HG03045 (cell line): ENCODE results near the gene SIM2.

Experiments used
- ATAC-seq: cut with Tn5 transposase; IDR thresholded peaks from one replicate; pipeline ENCODE4 v1.9.1; 2021; ENCODE audit warnings: mild to moderate bottlenecking, moderate library complexity; ENCODE audit not compliant: unreplicated experiment

SIM2 gene

DNA sequence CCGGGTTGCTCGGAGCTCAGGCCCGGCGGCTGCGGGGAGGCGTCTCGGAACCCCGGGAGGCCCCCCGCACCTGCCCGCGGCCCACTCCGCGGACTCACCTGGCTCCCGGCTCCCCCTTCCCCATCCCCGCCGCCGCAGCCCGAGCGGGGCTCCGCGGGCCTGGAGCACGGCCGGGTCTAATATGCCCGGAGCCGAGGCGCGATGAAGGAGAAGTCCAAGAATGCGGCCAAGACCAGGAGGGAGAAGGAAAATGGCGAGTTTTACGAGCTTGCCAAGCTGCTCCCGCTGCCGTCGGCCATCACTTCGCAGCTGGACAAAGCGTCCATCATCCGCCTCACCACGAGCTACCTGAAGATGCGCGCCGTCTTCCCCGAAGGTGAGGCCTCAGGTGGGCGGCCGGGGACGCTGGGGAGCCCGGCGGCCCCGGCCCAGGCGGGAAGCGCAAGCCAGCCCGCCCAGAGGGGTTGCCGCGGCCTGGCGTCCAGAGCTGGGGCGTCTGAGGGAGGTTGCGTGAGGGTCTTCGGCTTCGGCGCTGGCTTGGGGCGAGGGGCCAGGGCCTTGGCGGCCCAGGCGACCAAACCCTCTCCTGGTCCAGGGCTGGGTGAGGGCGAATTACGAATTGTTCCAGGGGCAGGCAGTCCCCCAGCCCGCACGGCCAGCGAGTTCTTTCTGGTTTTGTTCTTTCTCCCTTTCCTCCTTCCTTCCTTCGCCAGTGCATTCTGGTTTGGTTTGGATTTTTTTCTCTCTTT, 805 bp downstream of the SIM2 start:
- no peak for ATAC-seq

DNA sequence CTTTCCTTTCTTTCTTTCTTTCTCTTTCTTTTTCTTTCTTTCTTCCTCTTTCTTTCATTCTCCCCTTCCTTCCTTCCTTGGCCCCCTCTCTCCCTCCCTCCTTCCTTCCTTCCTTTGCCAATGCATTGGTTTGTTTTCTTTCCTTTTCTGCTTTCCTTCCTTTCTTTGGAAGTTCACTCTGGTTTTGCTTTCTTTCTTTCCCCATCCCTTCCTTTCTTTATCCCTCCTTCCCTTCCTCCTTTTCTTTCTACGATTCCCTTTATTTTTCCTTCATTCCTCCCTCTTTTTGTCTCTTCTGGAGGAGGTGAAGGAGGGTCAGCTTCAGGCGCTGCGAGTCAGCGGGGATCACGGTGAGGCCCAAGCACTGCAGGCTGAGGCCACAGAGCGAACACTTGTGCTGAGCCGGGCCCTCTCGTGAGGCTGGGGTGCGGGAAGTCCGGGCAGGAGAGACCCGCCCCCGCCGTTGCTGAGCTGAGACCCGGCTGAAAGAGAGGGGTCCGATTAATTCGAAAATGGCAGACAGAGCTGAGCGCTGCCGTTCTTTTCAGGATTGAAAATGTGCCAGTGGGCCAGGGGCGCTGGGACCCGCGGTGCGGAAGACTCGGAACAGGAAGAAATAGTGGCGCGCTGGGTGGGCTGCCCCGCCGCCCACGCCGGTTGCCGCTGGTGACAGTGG, 1.5 kb downstream of the SIM2 start:
- no peak for ATAC-seq

DNA sequence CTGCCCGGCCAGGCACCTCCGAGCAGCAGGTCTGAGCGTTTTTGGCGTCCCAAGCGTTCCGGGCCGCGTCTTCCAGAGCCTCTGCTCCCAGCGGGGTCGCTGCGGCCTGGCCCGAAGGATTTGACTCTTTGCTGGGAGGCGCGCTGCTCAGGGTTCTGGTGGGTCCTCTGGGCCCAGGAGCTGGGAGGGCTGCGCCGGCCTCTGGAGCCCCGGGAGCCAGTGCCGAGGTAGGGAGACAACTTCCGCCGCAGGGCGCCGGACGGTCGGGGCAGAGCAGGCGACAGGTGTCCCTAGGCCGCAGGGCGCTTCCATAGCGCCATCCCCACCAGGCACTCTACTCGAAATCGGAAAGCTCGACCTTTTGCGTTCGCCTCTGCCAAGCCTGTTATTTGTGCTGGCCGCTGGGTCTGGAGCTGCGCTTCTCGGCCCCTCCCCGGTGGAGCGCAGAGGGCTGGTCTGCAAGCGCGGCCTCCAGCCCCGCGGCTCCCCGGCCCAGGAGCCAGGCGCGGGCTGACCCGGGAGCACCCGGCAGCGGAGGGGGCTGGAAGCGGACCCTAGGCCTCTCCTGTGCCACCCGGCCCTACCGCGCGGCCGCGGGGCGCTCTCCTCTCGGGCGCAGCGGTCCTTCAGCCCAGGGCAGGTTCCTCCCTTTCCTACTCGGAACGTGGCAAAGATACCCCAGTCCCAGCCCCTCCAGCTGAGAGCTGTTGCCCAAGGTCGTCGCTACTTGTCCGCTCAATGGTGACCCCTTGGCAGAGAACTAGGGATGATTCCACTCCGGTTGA, 2.2 kb downstream of the SIM2 start:
- no peak for ATAC-seq

DNA sequence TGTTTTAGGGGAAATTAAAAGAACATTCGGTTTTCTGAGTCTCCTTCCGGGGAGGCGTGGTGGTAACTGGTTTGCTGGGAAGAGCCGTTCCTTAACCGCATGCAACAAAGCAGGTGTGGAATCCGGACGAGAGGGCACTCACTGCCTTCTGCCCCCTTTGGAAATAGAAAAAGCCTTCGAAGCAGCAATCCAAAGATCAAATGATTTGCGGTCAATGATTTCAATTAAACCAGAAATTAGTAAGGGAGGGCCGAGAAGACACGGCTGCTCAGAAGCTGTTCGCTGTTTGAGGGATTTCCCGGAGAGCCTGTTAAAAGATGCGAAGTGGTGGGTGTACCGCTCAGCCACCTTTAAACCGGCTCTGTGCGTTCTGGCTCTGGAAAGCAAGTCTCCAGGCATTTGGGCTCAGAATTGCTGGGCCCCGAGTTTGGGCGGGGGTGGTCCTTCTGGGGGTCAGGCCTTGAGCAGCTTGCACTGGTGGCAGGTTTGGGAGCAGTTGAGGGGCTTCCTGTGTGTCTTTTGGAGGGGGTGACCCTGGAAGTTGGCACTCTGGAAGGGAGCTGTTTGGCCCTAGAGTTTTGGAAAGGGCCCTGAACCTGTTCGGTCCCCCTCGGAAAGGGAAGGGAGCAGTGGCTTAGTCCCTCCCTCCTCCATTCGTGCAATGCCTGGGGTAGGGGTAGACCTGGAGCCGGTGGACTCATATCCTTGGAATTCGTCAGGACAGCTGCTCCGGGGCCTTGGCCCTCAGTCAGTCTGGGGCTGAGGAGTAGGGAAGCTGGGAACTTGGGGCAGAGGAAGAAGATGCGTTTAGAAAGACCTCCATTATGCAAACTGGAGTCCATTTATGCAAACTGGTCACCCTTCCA, 3.1 kb downstream of the SIM2 start:
- ATAC-seq: no peak

DNA sequence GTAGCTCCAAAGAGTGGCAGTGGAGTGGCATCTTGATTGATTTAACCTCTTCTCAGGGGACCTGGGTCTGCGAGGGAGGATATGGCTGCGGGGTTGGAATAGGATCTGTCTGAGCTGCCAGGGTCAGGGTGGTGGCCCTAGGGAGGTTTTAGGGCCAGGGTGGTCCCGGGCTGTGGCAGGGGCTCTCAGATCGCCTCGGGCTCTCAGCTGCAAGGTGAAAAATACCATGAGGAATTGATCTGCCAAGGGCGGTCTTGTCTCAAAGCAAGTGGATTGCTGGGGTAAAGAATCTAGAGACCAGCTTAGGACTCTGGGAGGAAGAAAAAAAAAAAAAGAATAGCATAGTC, 3.7 kb downstream of the SIM2 start:
- no peak for ATAC-seq

DNA sequence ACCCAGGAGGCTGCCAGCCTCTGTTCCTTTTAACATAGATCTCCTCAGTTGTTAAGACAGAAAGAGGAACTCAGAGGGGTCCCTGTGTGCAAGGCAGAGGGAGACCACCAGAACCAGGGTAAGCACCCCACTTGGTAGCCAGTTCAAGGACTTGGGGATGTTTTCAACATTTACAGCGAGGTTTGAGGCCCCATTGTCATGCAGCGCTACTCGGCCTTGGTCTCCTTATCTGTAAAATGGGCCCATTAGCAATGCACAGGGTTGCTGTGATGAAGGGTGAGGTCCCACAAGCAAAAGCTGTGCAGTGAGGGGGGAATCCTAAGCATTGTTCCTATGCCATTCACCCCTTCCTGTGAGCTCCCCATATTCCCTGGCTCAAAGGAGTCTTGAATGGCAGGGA, 4.2 kb downstream of the SIM2 start:
- ATAC-seq: no peak

DNA sequence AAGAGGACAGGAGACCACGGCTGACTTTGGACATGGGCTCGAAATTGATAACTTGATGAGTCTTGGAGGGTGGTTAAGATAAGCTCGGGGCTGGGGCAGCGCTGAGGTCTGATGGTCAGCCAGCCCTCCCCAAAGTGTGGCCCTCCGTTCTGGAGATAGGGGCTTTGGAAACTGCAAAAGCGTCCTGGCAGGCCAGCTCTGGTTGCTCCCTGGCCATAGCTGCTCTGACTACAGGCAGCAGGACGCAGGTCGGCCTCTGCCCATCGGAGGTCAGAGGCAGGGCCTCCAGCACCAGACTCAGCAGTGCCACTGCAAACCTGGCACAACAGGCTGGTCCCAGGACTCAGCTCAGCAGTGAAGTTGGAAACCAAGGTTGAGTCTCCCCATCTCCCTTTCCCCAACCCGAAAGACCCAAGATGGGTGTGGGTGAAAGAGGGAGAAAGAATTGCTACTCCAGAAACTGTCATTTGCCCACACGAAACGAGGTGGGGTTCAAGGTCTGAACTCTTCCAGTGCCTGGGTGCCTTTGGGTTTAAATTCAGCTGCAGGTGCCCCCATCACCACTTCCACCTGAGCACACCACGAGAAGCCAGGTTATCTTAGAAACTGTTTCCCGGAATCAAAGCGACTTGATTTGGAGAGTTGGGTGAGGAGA, 4.8 kb downstream of the SIM2 start:
- ATAC-seq: no peak

DNA sequence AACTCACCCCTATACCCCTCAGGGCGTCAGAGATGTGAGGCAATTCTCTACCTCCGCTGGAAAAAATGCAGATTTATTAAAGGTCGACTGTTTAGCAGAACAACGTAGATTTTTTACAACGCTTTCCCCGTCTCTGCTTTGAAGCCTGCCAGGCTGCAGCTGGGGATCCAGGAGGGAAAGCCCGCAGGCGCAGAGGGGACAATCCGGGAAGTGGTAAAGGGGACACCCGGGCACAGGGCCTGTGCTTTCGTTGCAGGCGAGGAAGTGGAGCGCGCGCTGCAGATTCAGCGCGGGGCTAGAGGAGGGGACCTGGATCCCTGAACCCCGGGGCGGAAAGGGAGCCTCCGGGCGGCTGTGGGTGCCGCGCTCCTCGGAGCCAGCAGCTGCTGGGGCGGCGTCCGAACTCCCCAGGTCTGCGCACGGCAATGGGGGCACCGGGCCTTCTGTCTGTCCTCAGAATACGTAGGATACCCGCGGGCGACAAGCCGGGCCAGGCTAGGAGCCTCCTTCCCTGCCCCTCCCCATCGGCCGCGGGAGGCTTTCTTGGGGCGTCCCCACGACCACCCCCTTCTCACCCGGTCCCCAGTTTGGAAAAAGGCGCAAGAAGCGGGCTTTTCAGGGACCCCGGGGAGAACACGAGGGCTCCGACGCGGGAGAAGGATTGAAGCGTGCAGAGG, 5.5 kb downstream of the SIM2 start:
- ATAC-seq: no peak

DNA sequence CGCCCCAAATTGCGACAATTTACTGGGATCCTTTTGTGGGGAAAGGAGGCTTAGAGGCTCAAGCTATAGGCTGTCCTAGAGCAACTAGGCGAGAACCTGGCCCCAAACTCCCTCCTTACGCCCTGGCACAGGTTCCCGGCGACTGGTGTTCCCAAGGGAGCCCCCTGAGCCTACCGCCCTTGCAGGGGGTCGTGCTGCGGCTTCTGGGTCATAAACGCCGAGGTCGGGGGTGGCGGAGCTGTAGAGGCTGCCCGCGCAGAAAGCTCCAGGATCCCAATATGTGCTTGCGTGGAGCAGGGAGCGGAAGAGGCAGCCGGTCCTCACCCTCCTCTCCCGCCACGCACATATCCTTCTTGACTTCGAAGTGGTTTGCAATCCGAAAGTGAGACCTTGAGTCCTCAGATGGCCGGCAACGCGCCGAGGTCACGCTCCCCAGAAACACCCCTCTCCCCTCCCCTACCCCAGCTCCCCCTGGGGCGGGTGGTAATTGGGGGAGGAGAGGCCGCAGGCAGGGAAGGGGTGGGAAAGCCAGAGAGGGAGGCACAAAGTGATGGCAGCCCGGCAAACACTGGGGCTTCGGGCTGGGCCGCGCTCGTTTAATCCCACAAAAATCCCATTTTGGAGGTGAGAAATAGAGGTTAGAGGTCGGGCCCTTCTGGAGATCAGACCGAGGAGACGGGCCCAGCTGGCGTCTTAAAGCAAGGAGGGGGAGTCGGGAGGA, 6.2 kb downstream of the SIM2 start:
- no peak for ATAC-seq

DNA sequence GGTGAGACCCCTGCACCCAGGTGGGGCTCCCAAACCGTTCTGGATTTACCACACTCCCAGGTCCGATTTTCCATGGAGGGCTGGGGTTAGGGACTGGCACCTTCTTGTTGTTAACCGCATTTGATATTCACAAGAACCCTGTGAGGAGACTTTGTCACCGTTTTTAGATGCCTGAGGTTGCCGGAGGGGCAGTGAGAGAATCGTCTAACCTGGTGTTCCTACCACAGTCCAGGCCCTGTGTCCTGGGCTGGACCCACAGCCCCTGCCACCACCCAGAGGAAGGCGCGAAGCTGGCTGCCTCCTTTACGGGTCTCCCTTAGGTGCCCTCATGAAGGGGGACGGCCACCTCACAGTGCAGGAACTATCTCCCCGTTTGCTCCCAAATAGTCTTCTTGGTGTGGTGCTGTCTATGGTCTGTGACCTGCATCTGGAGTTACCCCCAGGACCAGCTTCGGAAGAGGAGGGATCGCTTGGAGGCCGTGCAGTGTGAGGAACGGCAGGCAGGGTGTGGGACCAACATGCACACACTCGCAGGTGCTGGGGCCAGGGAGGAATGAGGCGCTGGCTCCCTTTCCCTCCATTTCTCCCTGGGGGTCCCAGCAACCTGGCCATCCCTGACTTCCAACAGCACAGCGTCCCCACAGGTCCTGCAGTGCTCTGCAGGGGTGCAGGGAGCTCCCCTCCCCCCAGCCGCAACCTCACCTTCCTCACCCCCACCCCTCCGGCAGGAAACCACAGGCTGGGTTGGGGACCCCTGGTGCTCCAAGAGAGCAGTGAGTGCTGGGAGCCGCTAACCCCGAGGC, 7.0 kb downstream of the SIM2 start:
- no peak for ATAC-seq

DNA sequence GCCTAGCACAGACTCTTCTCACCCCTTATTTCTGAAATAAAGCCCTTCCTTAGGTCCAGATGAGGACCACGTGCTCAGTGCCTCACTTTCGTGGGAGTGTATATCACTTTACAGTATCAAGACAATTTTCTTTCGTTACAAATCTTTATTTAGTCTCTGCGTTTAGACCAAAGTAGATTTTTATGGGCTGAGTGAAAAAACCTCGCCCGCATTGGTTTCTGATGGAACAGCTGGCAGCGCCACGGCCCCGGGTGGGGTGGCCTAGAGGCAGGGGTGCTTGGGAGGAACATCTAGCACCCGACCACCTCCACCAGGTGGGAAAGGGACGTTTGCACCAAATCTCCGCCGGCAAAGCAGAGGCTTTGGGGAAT, 7.6 kb downstream of the SIM2 start:
- ATAC-seq: no peak

DNA sequence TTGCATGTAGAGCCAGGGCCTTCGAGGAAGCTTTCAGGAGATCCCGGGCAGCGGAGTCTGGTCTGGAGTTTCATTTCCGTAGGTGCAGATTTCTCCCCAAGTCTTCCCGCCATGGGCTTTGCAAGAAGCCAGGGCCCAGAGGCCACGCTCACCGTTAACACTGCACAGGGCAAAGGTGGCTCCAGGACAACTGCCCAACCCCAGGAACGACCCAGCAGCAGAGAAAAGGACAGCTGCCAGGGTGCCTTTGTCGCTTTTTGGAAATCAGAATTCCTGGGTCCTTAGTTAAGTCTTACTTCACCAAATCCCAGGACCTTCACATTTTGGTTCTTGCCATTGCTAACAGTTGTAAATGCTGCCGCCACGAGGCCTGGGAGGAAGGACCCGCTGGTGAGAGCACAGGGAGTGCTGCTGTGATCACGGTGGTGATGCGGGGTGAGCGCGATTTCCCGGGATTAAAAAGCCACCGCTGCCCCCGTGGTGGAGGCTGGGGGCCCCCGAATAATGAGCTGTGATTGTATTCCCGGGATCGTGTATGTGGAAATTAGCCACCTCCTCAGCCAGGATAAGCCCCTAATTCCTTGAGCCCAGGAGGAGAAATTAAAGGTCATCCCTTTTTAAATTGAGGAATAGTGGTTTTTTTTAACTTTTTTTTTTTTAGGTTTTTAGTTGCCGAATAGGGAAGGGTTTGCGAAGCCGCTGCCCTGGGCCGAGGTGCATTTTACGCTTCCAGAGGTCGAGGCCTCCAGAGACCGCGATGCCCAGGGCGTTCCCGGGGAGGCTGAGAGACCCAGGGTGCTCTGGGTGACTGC, 8.2 kb downstream of the SIM2 start:
- ATAC-seq: no peak

DNA sequence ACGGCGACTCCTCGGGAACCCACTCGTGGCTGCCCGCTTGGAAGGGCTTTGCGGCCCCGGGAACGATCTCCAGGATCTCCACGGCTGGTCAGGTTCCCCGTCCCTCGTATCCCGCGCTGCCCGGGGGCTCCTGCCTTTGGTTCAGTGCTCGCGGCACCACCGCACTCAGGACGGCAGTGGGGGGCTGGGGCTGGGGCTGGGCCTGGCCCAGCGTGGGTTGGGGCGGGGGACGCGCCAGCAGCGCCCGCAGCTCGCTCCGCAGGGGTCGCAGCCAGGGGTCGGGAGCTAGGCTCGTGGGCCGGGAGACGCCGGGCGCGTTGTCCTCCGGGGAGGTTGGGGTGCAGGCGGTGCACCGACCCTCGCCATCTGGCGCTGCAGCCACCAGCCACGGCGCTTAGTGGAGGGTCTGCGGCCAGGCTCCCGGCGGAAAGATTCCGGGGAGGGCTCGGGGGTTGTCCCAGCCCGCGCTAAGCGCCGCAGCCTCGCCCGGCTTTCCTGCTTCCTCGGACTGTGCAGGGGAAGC, 8.9 kb downstream of the SIM2 start:
- no peak for ATAC-seq

DNA sequence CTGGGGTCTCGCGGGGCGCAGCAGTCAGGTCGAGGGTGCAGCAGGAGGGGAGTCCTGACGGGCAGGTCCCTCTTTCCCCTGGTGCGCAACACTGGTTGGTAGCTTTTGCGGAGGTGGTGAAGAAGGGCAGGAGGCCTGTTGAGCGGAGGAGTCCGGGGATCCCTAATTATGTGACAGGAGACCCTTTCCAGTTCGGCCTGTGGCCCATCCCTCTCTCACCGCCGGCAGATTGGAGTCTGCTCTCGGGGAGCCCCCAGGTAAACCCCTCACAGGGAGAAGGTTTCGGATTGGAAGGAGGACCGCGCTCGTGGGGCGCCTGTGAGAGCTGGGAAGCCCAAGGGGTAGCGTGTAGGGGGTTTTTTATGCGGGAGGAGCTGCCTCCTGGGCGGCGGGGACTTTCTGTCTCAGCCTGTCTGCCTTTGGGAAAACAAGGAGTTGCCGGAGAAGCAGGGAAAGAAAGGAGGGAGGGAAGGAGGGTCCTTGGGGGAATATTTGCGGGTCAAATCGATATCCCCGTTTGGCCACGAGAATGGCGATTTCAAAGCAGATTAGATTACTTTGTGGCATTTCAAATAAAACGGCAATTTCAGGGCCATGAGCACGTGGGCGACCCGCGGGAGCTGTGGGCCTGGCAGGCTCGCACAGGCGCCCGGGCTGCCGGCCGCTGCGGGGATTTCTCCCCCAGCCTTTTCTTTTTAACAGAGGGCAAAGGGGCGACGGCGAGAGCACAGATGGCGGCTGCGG, 9.5 kb downstream of the SIM2 start:
- no peak for ATAC-seq

DNA sequence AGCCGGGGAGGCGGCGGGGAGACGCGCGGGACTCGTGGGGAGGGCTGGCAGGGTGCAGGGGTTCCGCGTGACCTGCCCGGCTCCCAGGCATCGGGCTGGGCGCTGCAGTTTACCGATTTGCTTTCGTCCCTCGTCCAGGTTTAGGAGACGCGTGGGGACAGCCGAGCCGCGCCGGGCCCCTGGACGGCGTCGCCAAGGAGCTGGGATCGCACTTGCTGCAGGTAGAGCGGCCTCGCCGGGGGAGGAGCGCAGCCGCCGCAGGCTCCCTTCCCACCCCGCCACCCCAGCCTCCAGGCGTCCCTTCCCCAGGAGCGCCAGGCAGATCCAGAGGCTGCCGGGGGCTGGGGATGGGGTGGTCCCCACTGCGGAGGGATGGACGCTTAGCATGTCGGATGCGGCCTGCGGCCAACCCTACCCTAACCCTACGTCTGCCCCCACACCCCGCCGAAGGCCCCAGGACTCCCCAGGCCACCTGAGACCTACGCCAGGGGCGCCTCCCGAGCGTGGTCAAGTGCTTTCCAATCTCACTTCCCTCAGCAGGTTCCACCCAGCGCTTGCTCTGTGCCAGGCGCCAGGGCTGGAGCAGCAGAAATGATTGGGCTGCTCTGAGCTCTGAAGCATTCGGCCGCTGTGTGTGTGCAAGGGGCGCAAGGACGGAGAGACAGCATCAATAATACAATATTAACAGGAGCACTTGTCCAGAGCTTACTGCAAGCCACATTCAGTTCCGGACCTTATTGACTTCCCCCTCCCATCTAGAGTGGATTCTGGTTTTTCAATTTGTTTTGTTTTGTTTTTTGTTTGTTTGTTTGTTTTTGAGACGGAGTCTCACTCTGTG, 10.3 kb downstream of the SIM2 start:
- no peak for ATAC-seq
